Measurements from ENCODE around the gene FAM83D. TPM values are rescaled to one million over a fixed set of nuclear protein-coding genes. Genes with fewer than 3 reads are reported as not detected.

FAM83D gene
- total RNA-seq, 1 experiment from 2014 or later, result 18.4 TPM

GRCh38 chr20:38918172-38918571 lies 8.0 kb upstream of the FAM83D start:
- no peak for DNase-seq (ENCODE audit: unreplicated experiment)
- BruUV-seq (replicated peaks), result no TSS peak
- no peaks in the 10 kb centered on the region for H3K9me3 Mint-ChIP-seq (ENCODE audit: unreplicated experiment)
- no peak overlapping the region for H3K4me3 Mint-ChIP-seq (ENCODE audit: unreplicated experiment)
- no peaks in the 10 kb centered on the region for H3K4me1 Mint-ChIP-seq (ENCODE audit: insufficient read depth, unreplicated experiment)
- POLR2A ChIA-PET, result interaction anchor here (1.1 kb wide), 1 partner anchor 179 kb away, joined by 3 read pairs; no protein-coding TSS in a partner anchor
- H3K27me3 Mint-ChIP-seq (ENCODE audit: insufficient read depth, unreplicated experiment), result peaks cover 37% of the 10 kb centered on the region
- no peak for TF ChIP-seq CTCF (IDR thresholded peaks at IDR 0.05; ENCODE audit: unreplicated experiment)
- H3K36me3 Mint-ChIP-seq (ENCODE audit: insufficient read depth, unreplicated experiment), result no peaks in the 10 kb centered on the region
- CTCF ChIA-PET, result interaction anchor here (0.5 to 15.2 kb wide), 8 partner anchors 8 to 284 kb away, joined by 3 to 132 read pairs (median 4); partner anchors contain the start of gene FAM83D
- no peak overlapping the region for H3K27ac Mint-ChIP-seq (ENCODE audit: low read depth, unreplicated experiment)
- intact Hi-C loops (cut with micrococcal nuclease), result no loop called here

DNA sequence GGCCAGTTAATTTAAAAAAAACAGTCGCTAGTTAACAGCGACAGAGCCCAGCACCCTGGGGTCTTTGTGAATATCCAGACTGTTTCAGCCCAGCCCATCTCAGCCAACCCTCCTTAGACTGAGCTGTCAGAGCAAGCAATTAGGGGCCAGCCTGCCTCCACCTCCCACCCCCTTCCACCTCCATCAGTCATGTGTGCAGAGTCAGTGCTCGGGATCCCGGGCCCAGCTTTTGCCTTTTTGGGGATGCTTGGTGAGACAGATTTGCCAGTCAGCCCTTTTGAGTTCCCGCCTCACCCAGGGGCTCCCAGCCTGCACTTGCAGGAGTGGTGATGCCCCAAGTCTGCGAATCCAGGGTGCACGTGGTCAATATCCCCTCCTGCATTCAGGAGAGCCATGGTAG lies 6.5 kb upstream of the FAM83D start:
- no TSS peak for BruUV-seq (replicated peaks)
- Mint-ChIP-seq H3K27me3 (ENCODE audit: insufficient read depth, unreplicated experiment) (peaks cover 37% of the 10 kb centered on the region), H3K36me3 (ENCODE audit: insufficient read depth, unreplicated experiment) (no peaks in the 10 kb centered on the region), H3K4me1 (ENCODE audit: insufficient read depth, unreplicated experiment) (no peaks in the 10 kb centered on the region), H3K4me3 (ENCODE audit: unreplicated experiment) (no peak overlapping the region), H3K27ac (ENCODE audit: low read depth, unreplicated experiment) (no peak overlapping the region), H3K9me3 (ENCODE audit: unreplicated experiment) (no peaks in the 10 kb centered on the region)
- ChIA-PET CTCF (interaction anchor here (0.9 to 15.2 kb wide), 4 partner anchors 120 to 272 kb away, joined by 3 to 132 read pairs (median 8); no protein-coding TSS in a partner anchor), POLR2A (interaction anchor here (1.7 kb wide), 1 partner anchor 13 kb away, joined by 6 read pairs; no protein-coding TSS in a partner anchor)
- DNase-seq (ENCODE audit: unreplicated experiment), result no peak
- intact Hi-C loops (cut with micrococcal nuclease), result no loop called here
- no peak for TF ChIP-seq CTCF (IDR thresholded peaks at IDR 0.05; ENCODE audit: unreplicated experiment)

GRCh38 chr20:38920411-38920810 lies 5.8 kb upstream of the FAM83D start:
- no peak for DNase-seq (ENCODE audit: unreplicated experiment)
- Mint-ChIP-seq H3K27ac (ENCODE audit: low read depth, unreplicated experiment) (no peak overlapping the region), H3K4me1 (ENCODE audit: insufficient read depth, unreplicated experiment) (no peaks in the 10 kb centered on the region), H3K27me3 (ENCODE audit: insufficient read depth, unreplicated experiment) (peaks cover 37% of the 10 kb centered on the region), H3K4me3 (ENCODE audit: unreplicated experiment) (no peak overlapping the region), H3K9me3 (ENCODE audit: unreplicated experiment) (no peaks in the 10 kb centered on the region), H3K36me3 (ENCODE audit: insufficient read depth, unreplicated experiment) (no peaks in the 10 kb centered on the region)
- no TSS peak for BruUV-seq (replicated peaks)
- intact Hi-C loops (cut with micrococcal nuclease), result no loop called here
- ChIA-PET CTCF (interaction anchor here (0.6 to 15.2 kb wide), 5 partner anchors 26 to 161 kb away, joined by 3 to 132 read pairs (median 12); no protein-coding TSS in a partner anchor), POLR2A (interaction anchor here (0.7 to 1.7 kb wide), 4 partner anchors 10 to 42 kb away, joined by 3 to 6 read pairs (median 3); no protein-coding TSS in a partner anchor)
- no peak for TF ChIP-seq CTCF (IDR thresholded peaks at IDR 0.05; ENCODE audit: unreplicated experiment)

GRCh38 chr20:38920851-38921250 lies 5.4 kb upstream of the FAM83D start:
- no peak for TF ChIP-seq CTCF (IDR thresholded peaks at IDR 0.05; ENCODE audit: unreplicated experiment)
- BruUV-seq (replicated peaks), result no TSS peak
- H3K4me3 Mint-ChIP-seq (ENCODE audit: unreplicated experiment), result no peak overlapping the region
- DNase-seq (ENCODE audit: unreplicated experiment), result no peak
- H3K36me3 Mint-ChIP-seq (ENCODE audit: insufficient read depth, unreplicated experiment), result no peaks in the 10 kb centered on the region
- CTCF ChIA-PET, result interaction anchor here (0.6 to 15.2 kb wide), 8 partner anchors 21 to 271 kb away, joined by 3 to 132 read pairs (median 4); no protein-coding TSS in a partner anchor
- H3K4me1 Mint-ChIP-seq (ENCODE audit: insufficient read depth, unreplicated experiment), result no peaks in the 10 kb centered on the region
- intact Hi-C loops (cut with micrococcal nuclease), result no loop called here
- H3K27me3 Mint-ChIP-seq (ENCODE audit: insufficient read depth, unreplicated experiment), result peaks cover 37% of the 10 kb centered on the region
- POLR2A ChIA-PET, result interaction anchor here (0.7 to 1.4 kb wide), 4 partner anchors 8 to 43 kb away, joined by 3 to 6 read pairs (median 3); no protein-coding TSS in a partner anchor
- no peak overlapping the region for H3K27ac Mint-ChIP-seq (ENCODE audit: low read depth, unreplicated experiment)
- no peaks in the 10 kb centered on the region for H3K9me3 Mint-ChIP-seq (ENCODE audit: unreplicated experiment)
